Ovary (tissue), 9 donors: ENCODE measurements around the gene GINS3. TPM values are rescaled to one million over a fixed set of nuclear protein-coding genes. Genes with fewer than 3 reads are reported as not detected.

Source experiments
- DNase-seq, 5 donors: peaks; one replicate each; pipeline ENCODE4 v3.0.0-alpha.2; 2019 to 2020
- H3K27ac ChIP-seq, 2 donors: fragments of 200-600 bp; one replicate each; pipeline versions ENCODE4 v1.5.1 to v1.8.0; 2019 to 2022
- H3K27me3 ChIP-seq: fragments of 200-600 bp; one replicate; pipeline ENCODE4 v1.8.0; 2022
- H3K36me3 ChIP-seq: fragments of 200-600 bp; sonication (generic); one replicate; pipeline ENCODE4 v1.5.1; 2019
- H3K4me1 ChIP-seq: one replicate; pipeline ENCODE4 v1.8.1; 2013; ENCODE audit warnings: mild to moderate bottlenecking, moderate library complexity; ENCODE audit not compliant: insufficient read depth
- H3K4me3 ChIP-seq: fragments of 200-600 bp; sonication (generic); one replicate; pipeline ENCODE4 v1.5.1; 2017
- H3K9me3 ChIP-seq, 2 donors: fragments of 200-600 bp in 1 of 2; sonication (generic) in 1 of 2; one replicate each; pipeline versions ENCODE4 v1.5.1 to v1.8.1; 2013 to 2019; ENCODE audit warnings: mild to moderate bottlenecking in 1 of 2, moderate library complexity in 1 of 2
- EP300 ChIP-seq: sonication (generic); formaldehyde crosslinking; IDR thresholded peaks from one replicate; pipeline ENCODE4 v1.6.1; 2017; ENCODE audit warnings: antibody characterized with exemption
- POLR2A ChIP-seq: fragments of 450-650 bp; IDR thresholded peaks from one replicate; pipeline ENCODE4 v1.6.1; 2017; ENCODE audit warnings: antibody characterized with exemption, mild to moderate bottlenecking, moderate library complexity
- WGBS, 3 donors: extraction: QIAGEN DNeasy Blood & Tissue Kit in 1 of 3; methylation state at CpG; one replicate each; pipeline versions ENCODE4 v1.1.5 to v1.1.7; 2013 to 2017; 5-methylcytosine and 5-hydroxymethylcytosine counted together
- intact Hi-C, 4 donors: fragments of 100-400 bp; cut with DNase I; formaldehyde crosslinking; loops; one replicate each; pipeline versions ENCODE4 v1.11.0 to v1.15.1; 2022 to 2023
- polyA plus RNA-seq, 2 donors: library from polyadenylated mRNA; stranded (reverse); fragments of 200-250 nt in 1 of 2; fragments of 350-450 nt in 1 of 2; fragmentation: Illumina TruSeq in 1 of 2; extraction: RNeasy Lipid Tissue Mini Kit (QIAGEN cat#74804) in 1 of 2; gene quantifications; one replicate each; pipeline ENCODE4 v1.2.3, GENCODE V29; 2013 to 2014
- small RNA-seq: library from RNA; depleted of rRNA; stranded (forward); fragments of <200 nt; gene quantifications from one replicate; pipeline ENCODE3, GENCODE V24; 2016
- total RNA-seq, 7 donors: library from RNA; depleted of rRNA in 2 of 7; stranded (reverse); fragments of >200 nt in 2 of 7; fragmentation: NEBNext Ultra II Directional in 3 of 7; extraction: Animal tissue kit (Norgen Biotek cat#: 25700) in 3 of 7; gene quantifications; one replicate each; pipeline versions ENCODE4 v1.1.0 to v1.2.4, GENCODE V29; 2016 to 2023
- TF ChIP-seq, protein P1 (sequence below), 3 donors: fragments of 450-650 bp in 2 of 3; fragments of 200-600 bp in 1 of 3; IDR thresholded peaks; one replicate each; pipeline versions ENCODE4 v1.5.1 to v1.8.0; 2016 to 2022; ENCODE audit warnings: antibody characterized with exemption in 3 of 3, mild to moderate bottlenecking in 1 of 3
- donor health status: DM: no; HTN: no; CAD: no; lungs with moderate emphysema.
- donor health status: DM: no; HTN: no; CAD: no.
- donor health status: Bipolar disorder and iron deficiency.
- donor health status: DM: yes; HTN: yes; CAD: no.
- donor health status: DM: no; HTN: no; CAD: no.
- donor health status: DM: yes; HTN: yes; CAD: no.

The GINS3 gene
- total and polyA plus RNA-seq, 9 donors: 0.72 to 4.8 (median 1.7) TPM

- Histone ChIP-seq H3K4me1 (no peaks in the 10 kb centered on the region), H3K4me3 (no peak overlapping the region), H3K27me3 (no peaks in the 10 kb centered on the region), H3K27ac (no peak overlapping the region), H3K9me3 (no peaks in the 10 kb centered on the region), H3K36me3 (no peaks in the 10 kb centered on the region)
- WGBS, 3 donors: 43 to 54% (median 50%) methylated on average over 1 of the region's 1 CpG
- DNase-seq: no peak
- no peak for TF ChIP-seq POLR2A
- TF ChIP-seq, protein P1, sequence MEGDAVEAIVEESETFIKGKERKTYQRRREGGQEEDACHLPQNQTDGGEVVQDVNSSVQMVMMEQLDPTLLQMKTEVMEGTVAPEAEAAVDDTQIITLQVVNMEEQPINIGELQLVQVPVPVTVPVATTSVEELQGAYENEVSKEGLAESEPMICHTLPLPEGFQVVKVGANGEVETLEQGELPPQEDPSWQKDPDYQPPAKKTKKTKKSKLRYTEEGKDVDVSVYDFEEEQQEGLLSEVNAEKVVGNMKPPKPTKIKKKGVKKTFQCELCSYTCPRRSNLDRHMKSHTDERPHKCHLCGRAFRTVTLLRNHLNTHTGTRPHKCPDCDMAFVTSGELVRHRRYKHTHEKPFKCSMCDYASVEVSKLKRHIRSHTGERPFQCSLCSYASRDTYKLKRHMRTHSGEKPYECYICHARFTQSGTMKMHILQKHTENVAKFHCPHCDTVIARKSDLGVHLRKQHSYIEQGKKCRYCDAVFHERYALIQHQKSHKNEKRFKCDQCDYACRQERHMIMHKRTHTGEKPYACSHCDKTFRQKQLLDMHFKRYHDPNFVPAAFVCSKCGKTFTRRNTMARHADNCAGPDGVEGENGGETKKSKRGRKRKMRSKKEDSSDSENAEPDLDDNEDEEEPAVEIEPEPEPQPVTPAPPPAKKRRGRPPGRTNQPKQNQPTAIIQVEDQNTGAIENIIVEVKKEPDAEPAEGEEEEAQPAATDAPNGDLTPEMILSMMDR (IDR thresholded peaks at IDR 0.05): no peak
- TF ChIP-seq EP300: no peak
- intact Hi-C loops: no loop called here
Measured at GRCh38 chr16:58451945-58452401, 59.7 kb downstream of the GINS3 start.

GRCh38 chr16:58452640-58453039, 60.4 kb downstream of the GINS3 start:
- no peak for DNase-seq
- H3K27ac ChIP-seq: no peak overlapping the region
- no peaks in the 10 kb centered on the region for H3K36me3 ChIP-seq
- H3K27me3 ChIP-seq: no peaks in the 10 kb centered on the region
- 61 to 68% (median 62%) methylated on average over 3 of the region's 3 CpGs for WGBS, 3 donors
- no peak for TF ChIP-seq EP300
- TF ChIP-seq POLR2A: no peak
- TF ChIP-seq, protein P1 (IDR thresholded peaks at IDR 0.05): no peak
- no peak overlapping the region for H3K4me3 ChIP-seq
- H3K9me3 ChIP-seq: no peaks in the 10 kb centered on the region
- no peaks in the 10 kb centered on the region for H3K4me1 ChIP-seq
- intact Hi-C loops: no loop called here

GRCh38 chr16:58454178-58454577, 61.9 kb downstream of the GINS3 start:
- no peaks in the 10 kb centered on the region for H3K27me3 ChIP-seq
- intact Hi-C loops: no loop called here
- no peak overlapping the region for H3K4me3 ChIP-seq
- H3K27ac ChIP-seq: no peak overlapping the region
- no peaks in the 10 kb centered on the region for H3K9me3 ChIP-seq
- H3K36me3 ChIP-seq: no peaks in the 10 kb centered on the region
- 83 to 87% (median 83%) methylated on average over 2 of the region's 2 CpGs for WGBS, 3 donors
- no peaks in the 10 kb centered on the region for H3K4me1 ChIP-seq
- TF ChIP-seq, protein P1 (IDR thresholded peaks at IDR 0.05): no peak
- TF ChIP-seq EP300 (no peak), POLR2A (no peak)
- no peak for DNase-seq

DNA sequence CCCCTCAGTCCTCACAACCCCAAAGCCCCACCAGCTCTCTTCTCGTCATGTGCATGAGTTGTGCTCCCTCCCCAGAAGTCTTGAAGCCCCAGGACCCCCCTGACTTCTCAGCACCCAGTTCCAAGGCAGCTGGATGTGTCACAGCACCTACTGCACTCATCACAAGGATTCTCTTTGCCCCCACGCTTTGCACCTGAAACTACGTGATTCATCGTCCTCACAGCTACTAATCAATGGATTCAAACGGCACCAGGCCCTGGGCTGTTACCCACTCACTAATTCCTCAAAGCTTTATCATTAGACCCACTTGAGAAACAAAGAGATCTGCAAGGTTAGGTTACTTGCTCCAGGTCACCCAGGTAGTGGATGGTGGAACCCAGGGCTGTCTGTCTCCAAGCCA, 62.6 kb downstream of the GINS3 start:
- 78 to 90% (median 89%) methylated on average over 5 of the region's 5 CpGs for WGBS, 3 donors
- TF ChIP-seq POLR2A (no peak), EP300 (no peak)
- TF ChIP-seq, protein P1 (IDR thresholded peaks at IDR 0.05): no peak
- Histone ChIP-seq H3K36me3 (no peaks in the 10 kb centered on the region), H3K27me3 (no peaks in the 10 kb centered on the region), H3K4me3 (no peak overlapping the region), H3K4me1 (no peaks in the 10 kb centered on the region), H3K27ac (no peak overlapping the region), H3K9me3 (no peaks in the 10 kb centered on the region)
- intact Hi-C loops: no loop called here
- no peak for DNase-seq

Small RNA genes within 50 kb of the gene (small RNA-seq; reads per million reads assigned to genes)
- not detected for gene RNU6-1110P
- not detected for gene RNU6-269P

Other genes starting within 250 kb of the GINS3 start
- 10 to 100 TPM; 23.1 to 63.3 (median 58.1) TPM for gene CSNK2A2, start 194.4 kb upstream of the GINS3 start, total RNA-seq
- gene CSNK2A2, start 194.4 kb upstream of the GINS3 start, polyA plus RNA-seq: 10 to 100 TPM; 39.5 to 95.6 TPM
- not detected for gene PRSS54, start 97.4 kb upstream of the GINS3 start, total RNA-seq
- not detected for gene PRSS54, start 97.4 kb upstream of the GINS3 start, polyA plus RNA-seq
- gene NDRG4, start 107.7 kb downstream of the GINS3 start, total RNA-seq: 10 to 100 TPM in 1 of 7 donors, 1 to 10 TPM in 6; 1.6 to 10.5 (median 2.6) TPM
- gene NDRG4, start 107.7 kb downstream of the GINS3 start, polyA plus RNA-seq: 1 to 10 TPM; 3.7 to 5.5 TPM
- gene SETD6, start 123.0 kb downstream of the GINS3 start, total RNA-seq: 10 to 100 TPM; 16.5 to 28.4 (median 19.3) TPM
- gene SETD6, start 123.0 kb downstream of the GINS3 start, polyA plus RNA-seq: 10 to 100 TPM; 12.5 to 14.8 TPM
- 100 to 1,000 TPM in 5 of 7 donors, 10 to 100 TPM in 2; 64.7 to 145 (median 126) TPM for gene CNOT1, start 237.4 kb downstream of the GINS3 start, total RNA-seq
- 100 to 1,000 TPM in 1 of 2 donors, 10 to 100 TPM in 1; 63.8 to 105 TPM for gene CNOT1, start 237.4 kb downstream of the GINS3 start, polyA plus RNA-seq